GM19035 (cell line): Measurements from ENCODE around the gene KSR2.
"Not testable (repeated sequence)": the region's sequence is repeated elsewhere in the genome, so short reads cannot be mapped to it uniquely, and the experiment has no call there.

Experiments used
- ATAC-seq: cut with Tn5 transposase; IDR thresholded peaks from one replicate; pipeline ENCODE4 v1.9.1; 2021; ENCODE audit not compliant: unreplicated experiment

The KSR2 gene

GRCh38 chr12:117645473-117645872 is 323.3 kb downstream of the KSR2 start:
- no peak for ATAC-seq

DNA sequence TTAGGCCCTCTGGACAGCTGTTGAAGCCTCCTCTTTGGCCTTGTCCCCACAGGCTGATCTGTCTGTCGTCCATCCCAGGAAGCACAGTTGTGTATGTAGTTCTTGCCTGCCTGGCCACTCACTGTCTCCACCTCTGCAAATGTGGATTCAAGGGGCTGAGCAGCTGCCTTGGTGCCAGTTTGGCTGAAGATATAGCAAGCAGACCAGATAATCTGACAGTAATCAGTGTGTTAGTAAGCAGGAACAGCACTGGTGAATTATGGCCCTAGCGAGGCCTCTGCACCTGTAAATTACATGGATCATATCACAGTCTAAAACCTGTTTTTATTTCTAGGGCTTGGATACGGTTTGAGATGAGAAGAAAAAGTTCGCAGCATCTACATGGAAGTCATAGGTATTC is 324.8 kb downstream of the KSR2 start:
- ATAC-seq = no peak

- no peak for ATAC-seq
Observed at GRCh38 chr12:117641885-117642284, 326.9 kb downstream of the KSR2 start.

- ATAC-seq = no peak
Observed at GRCh38 chr12:117640511-117640910, 328.3 kb downstream of the KSR2 start.

- ATAC-seq = no peak
Observed at GRCh38 chr12:117629454-117629853, 339.3 kb downstream of the KSR2 start.

- not testable (repeated sequence) for ATAC-seq
Observed at GRCh38 chr12:117628711-117629110, 340.1 kb downstream of the KSR2 start.

- no peak for ATAC-seq
Observed at GRCh38 chr12:117622741-117623140, 346.0 kb downstream of the KSR2 start.

DNA sequence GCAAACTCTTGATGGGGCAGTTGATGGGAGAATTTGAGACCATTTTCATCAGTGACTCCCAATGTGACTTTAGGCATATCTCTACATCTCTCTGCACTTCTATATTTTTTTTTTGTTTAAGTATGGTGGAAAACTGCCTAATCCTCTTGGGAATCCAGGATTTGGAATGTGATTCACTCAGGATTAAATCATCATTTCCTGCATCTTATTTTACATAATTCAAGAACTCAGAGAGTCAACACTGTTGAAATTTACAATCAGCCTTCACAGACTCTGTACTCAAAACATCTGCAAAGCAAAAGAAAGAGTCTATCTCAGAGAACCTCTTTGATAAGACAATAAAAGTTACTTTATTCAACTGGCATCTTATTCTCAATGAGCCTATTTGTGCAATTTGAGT is 346.7 kb downstream of the KSR2 start:
- no peak for ATAC-seq

DNA sequence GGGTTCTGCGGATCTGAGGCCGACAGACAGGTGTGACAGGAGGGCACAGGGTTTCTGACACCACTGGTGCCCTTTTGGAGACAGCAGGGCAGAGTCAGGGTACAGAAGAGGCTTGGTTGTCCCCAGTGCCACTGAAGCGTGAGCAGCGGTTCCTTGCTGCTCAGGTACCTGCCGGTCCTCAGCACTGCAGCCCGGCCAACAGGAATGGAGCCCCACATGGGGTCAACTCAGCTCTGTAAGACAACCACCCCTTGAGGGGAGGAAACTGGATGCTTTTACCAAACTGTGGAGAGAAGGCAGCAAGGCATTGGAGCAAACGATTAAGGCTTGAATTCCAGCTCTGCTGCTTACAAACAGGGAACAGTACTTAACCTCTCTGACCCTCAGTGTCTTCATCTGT is 361.0 kb downstream of the KSR2 start:
- no peak for ATAC-seq

DNA sequence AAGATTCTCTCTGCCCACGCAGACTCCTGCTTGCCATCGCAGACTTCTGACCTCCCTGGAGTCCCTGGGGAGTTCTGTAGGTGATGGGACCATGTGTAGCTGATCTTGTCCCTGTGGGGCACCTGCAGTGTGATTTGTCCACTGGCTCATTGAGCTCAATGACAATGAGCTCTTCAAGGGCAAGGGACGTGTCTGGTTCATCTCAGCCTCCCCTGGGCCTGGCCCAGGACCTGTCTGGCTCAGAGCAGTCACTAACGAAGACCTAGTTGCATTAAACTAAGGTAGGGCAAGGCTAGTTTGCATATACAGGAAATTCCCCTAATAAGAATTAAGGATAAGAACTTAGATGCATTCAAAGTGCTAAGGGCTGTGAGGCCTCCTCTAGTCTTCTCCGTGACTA is 361.8 kb downstream of the KSR2 start:
- ATAC-seq = no peak

- ATAC-seq = no peak
Observed at GRCh38 chr12:117606024-117606423, 362.8 kb downstream of the KSR2 start.

- no peak for ATAC-seq
Observed at GRCh38 chr12:117603316-117604113, 365.3 kb downstream of the KSR2 start.

GRCh38 chr12:117599849-117600248 is 368.9 kb downstream of the KSR2 start:
- ATAC-seq = no peak

GRCh38 chr12:117596968-117597367 is 371.8 kb downstream of the KSR2 start:
- no peak for ATAC-seq

- no peak for ATAC-seq
Observed at GRCh38 chr12:117595751-117596150, 373.0 kb downstream of the KSR2 start.

DNA sequence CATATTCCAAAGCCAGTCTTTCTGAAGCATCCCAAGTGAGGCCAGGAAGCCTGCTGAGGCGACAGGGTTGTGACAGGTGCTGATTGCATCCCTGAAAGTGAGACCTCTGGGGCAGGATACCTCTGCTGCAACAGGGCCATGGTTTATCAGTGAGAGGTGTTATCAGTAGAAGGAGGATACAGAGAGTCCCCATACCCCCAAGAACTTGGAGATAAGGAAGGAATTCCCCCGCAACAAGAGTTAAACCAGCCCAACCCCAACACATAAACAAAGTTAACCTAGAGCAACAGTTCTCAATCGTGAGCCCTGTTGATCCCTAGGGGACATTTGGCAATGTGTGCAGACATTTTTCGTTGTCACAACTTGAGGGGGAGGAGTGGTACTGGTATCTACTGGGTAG is 374.3 kb downstream of the KSR2 start:
- ATAC-seq = no peak

DNA sequence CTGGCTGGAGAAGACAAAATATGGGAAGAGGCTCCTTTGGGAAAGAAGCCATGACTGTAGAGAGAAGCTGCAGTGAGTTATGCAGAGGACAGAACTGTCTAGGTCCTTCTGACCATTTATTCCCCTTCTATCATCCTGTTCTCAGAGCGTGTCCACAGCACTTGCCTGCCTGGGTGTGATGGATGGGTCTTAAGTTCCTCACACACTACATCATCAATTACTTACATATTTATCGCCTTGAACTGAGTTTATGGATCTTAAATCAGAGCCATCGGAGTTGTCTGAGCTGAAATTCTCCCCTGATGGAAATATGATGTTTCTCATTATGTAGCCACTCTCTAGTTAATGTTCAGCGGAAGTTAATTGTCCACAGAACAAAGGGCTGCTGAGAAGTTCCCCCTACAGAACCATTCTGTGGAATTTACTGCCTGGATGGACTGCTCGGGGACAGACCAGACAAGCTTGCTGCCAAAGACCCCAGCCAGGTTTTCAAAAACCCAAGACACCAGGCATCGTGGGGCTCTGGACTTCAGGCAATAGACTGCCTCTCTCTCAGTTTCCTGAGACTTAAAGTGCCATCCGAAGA is 374.9 kb downstream of the KSR2 start:
- ATAC-seq = no peak

GRCh38 chr12:117592588-117593305 is 376.0 kb downstream of the KSR2 start:
- ATAC-seq = no peak

DNA sequence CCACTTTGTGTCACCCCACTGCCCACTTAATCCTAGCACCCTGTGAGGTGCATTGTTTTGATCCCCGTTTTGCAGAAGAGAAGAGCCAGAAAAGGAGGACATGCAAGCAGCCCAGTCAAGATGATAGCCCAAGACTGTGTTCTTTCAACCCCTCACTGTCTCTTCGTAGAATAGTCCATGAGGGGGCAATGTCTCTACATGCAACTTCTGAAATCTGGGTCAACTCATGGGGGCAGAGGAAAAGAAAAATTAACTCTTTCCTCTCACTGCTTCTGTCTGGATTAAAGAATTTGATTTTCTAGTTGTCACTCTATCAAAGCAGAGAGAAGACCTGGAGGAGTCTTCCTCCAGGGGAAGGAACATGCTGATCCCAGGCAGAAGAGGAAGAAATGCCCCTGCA is 377.8 kb downstream of the KSR2 start:
- no peak for ATAC-seq

- ATAC-seq = no peak
Observed at GRCh38 chr12:117590386-117590785, 378.4 kb downstream of the KSR2 start.

GRCh38 chr12:117589021-117589420 is 379.8 kb downstream of the KSR2 start:
- no peak for ATAC-seq

- ATAC-seq = no peak
Observed at GRCh38 chr12:117587631-117588287, 381.0 kb downstream of the KSR2 start.
